Transverse colon (tissue), 3 donors: ENCODE measurements around the gene CXXC4.

ENCODE experiments used
- POLR2A ChIP-seq: fragments of 450-650 bp; IDR thresholded peaks from one replicate; pipeline ENCODE4 v1.6.1; 2016; ENCODE audit warnings: antibody characterized with exemption, mild to moderate bottlenecking, moderate library complexity
- TF ChIP-seq, protein P1 (sequence below), 5 experiments: fragments of 200-600 bp in 3 of 5; fragments of 450-650 bp in 2 of 5; sonication (generic) in 3 of 5; IDR thresholded peaks; 1 replicate in 2 of 5; 2 replicates in 3 of 5; pipeline ENCODE4 v1.5.1; 2016 to 2017; ENCODE audit warnings: antibody characterized with exemption in 5 of 5, inconsistent platforms in 3 of 5, mild to moderate bottlenecking in 2 of 5, moderate library complexity in 1 of 5

DNA sequence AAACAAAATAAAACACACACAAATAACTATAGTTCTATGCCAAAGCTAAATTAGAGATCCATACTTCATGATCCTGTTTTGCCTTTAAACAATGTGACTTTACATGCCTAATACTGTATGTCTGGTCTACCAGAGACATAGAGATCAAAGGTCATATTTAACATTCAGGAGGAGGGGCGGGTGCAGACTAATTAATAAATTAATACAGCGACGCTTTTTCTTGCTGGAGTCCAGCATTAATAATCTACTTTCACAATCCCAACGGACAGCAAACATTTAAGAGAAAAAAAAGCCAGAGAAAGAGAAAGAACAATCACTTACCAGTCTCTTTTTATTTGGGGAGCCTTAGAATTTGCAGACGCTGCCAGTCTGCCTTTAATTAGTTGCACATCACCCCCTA is 509 bp downstream of the CXXC4 start:
- no peak for TF ChIP-seq POLR2A
- TF ChIP-seq, protein P1, sequence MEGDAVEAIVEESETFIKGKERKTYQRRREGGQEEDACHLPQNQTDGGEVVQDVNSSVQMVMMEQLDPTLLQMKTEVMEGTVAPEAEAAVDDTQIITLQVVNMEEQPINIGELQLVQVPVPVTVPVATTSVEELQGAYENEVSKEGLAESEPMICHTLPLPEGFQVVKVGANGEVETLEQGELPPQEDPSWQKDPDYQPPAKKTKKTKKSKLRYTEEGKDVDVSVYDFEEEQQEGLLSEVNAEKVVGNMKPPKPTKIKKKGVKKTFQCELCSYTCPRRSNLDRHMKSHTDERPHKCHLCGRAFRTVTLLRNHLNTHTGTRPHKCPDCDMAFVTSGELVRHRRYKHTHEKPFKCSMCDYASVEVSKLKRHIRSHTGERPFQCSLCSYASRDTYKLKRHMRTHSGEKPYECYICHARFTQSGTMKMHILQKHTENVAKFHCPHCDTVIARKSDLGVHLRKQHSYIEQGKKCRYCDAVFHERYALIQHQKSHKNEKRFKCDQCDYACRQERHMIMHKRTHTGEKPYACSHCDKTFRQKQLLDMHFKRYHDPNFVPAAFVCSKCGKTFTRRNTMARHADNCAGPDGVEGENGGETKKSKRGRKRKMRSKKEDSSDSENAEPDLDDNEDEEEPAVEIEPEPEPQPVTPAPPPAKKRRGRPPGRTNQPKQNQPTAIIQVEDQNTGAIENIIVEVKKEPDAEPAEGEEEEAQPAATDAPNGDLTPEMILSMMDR (IDR thresholded peaks at IDR 0.05) = no peak
